Peyer's patch (tissue), 4 donors: ENCODE measurements around the gene KCNE3.

Source experiments
- POLR2A ChIP-seq, 2 donors: fragments of 450-650 bp; IDR thresholded peaks; one replicate each; pipeline ENCODE4 v1.5.1; 2017; ENCODE audit warnings: antibody characterized with exemption in 2 of 2, mild to moderate bottlenecking in 2 of 2, moderate library complexity in 2 of 2
- TF ChIP-seq, protein P1 (sequence below), 6 experiments: fragments of 450-650 bp in 4 of 6; fragments of 200-600 bp in 2 of 6; sonication (generic) in 1 of 6; IDR thresholded peaks; one replicate each; pipeline ENCODE4 v1.5.1; 2017 to 2019; ENCODE audit warnings: antibody characterized with exemption in 6 of 6, mild to moderate bottlenecking in 3 of 6, moderate library complexity in 1 of 6

DNA sequence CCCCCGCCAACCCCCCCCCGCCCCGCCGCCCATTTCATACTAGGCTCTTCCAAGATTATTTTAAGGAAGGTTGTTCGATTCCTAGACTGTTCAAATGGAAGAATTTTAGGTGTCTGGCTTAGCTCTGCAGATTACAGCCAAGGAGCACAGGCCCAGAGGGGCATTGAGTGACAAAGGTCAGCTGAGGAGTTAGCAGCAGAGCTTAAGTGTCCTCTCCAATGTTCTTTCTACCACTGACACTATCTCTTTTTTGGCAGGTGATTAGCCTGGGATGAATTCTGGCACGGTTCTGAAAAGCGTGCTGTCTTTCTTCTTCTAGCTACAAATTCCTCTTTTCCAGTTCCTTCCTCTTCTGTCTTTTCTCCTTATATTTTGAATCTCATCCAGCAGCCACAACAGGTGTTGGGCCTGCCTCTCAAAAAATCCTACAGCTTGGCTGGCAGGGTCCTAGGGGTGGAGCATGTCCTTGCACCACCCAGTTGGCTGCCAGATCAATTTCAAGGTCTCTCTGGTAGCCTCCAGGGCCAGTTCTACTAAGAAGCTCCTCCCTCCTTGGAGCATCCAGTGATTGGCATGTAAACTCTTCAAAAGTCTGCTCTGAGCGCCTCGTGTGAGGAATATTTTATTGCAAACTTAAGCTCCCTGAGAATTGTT is 23.0 kb downstream of the KCNE3 start:
- TF ChIP-seq, protein P1, sequence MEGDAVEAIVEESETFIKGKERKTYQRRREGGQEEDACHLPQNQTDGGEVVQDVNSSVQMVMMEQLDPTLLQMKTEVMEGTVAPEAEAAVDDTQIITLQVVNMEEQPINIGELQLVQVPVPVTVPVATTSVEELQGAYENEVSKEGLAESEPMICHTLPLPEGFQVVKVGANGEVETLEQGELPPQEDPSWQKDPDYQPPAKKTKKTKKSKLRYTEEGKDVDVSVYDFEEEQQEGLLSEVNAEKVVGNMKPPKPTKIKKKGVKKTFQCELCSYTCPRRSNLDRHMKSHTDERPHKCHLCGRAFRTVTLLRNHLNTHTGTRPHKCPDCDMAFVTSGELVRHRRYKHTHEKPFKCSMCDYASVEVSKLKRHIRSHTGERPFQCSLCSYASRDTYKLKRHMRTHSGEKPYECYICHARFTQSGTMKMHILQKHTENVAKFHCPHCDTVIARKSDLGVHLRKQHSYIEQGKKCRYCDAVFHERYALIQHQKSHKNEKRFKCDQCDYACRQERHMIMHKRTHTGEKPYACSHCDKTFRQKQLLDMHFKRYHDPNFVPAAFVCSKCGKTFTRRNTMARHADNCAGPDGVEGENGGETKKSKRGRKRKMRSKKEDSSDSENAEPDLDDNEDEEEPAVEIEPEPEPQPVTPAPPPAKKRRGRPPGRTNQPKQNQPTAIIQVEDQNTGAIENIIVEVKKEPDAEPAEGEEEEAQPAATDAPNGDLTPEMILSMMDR (IDR thresholded peaks at IDR 0.05): no peak
- TF ChIP-seq POLR2A (IDR thresholded peaks at IDR 0.05): no peak
